Measurements from ENCODE around the gene SLC2A4.

The SLC2A4 gene

GRCh38 chr17:7248796-7249195, 32.7 kb upstream of the SLC2A4 start:
- no peak for DNase-seq

GRCh38 chr17:7249214-7249613, 32.3 kb upstream of the SLC2A4 start:
- no peak for DNase-seq

GRCh38 chr17:7249830-7250229, 31.7 kb upstream of the SLC2A4 start:
- DNase-seq: no peak

- DNase-seq: no peak
Measured at GRCh38 chr17:7250695-7251627, 30.6 kb upstream of the SLC2A4 start.

- DNase-seq: peak; percentile 99
Measured at GRCh38 chr17:7251661-7252175, 29.8 kb upstream of the SLC2A4 start, which contains the start of gene CTDNEP1. Gene CTDNEP1, minus strand, starts transcription at chr17:7251734. Its CDS starts 438 bp downstream, at chr17:7251296.

- DNase-seq: no peak
Measured at GRCh38 chr17:7252176-7253043, 29.1 kb upstream of the SLC2A4 start, which contains the start of gene ELP5. Gene ELP5, plus strand, starts transcription at chr17:7252215. Its CDS starts 336 bp downstream, at chr17:7252551.

GRCh38 chr17:7253082-7253481, 28.4 kb upstream of the SLC2A4 start:
- no peak for DNase-seq

- no peak for DNase-seq
Measured at GRCh38 chr17:7254511-7254910, 27.0 kb upstream of the SLC2A4 start.

- no peak for DNase-seq
Measured at GRCh38 chr17:7256766-7257456, 24.6 kb upstream of the SLC2A4 start.

- DNase-seq: no peak
Measured at GRCh38 chr17:7258731-7259554, 22.6 kb upstream of the SLC2A4 start.

- DNase-seq: no peak
Measured at GRCh38 chr17:7259555-7259889, 22.0 kb upstream of the SLC2A4 start.

GRCh38 chr17:7260151-7260550, 21.4 kb upstream of the SLC2A4 start:
- DNase-seq: no peak

- no peak for DNase-seq
Measured at GRCh38 chr17:7260651-7261378, 20.7 kb upstream of the SLC2A4 start.

- DNase-seq: peak; percentile 52
Measured at GRCh38 chr17:7261379-7262191, 19.9 kb upstream of the SLC2A4 start.

GRCh38 chr17:7262192-7262934, 19.2 kb upstream of the SLC2A4 start, which contains the start of gene CLDN7:
Gene CLDN7, minus strand, starts transcription at chr17:7262478. Its CDS starts 435 bp downstream, at chr17:7262043.
- peak; percentile 32 for DNase-seq

- DNase-seq: peak; percentile 35
Measured at GRCh38 chr17:7262935-7263800, 18.4 kb upstream of the SLC2A4 start.

GRCh38 chr17:7263801-7264078, 17.8 kb upstream of the SLC2A4 start:
- DNase-seq: no peak

- no peak for DNase-seq
Measured at GRCh38 chr17:7266784-7267183, 14.7 kb upstream of the SLC2A4 start.

- no peak for DNase-seq
Measured at GRCh38 chr17:7279448-7279847, 2.1 kb upstream of the SLC2A4 start.

All from activated T-cell treated with anti-CD3 and anti-CD28 coated beads, Interleukin-2, amount 50 U/mL, for 1 hour (primary cell).